Uterus (tissue), 4 donors: ENCODE data around the gene KLHDC4. TPM values are rescaled to one million over a fixed set of nuclear protein-coding genes. Genes with fewer than 3 reads are reported as not detected.

Experiments used
- DNase-seq, 2 donors: peaks; one replicate each; pipeline ENCODE4 v3.0.0-alpha.2; 2019 to 2020
- H3K27ac ChIP-seq, 2 donors: fragments of 200-600 bp; sonication (generic); 1 replicate in 1 of 2; 2 replicates in 1 of 2; pipeline ENCODE4 v1.5.1; 2016 to 2018
- H3K27me3 ChIP-seq, 2 donors: fragments of 200-600 bp; sonication (generic); one replicate each; pipeline ENCODE4 v1.5.1; 2018 to 2019; ENCODE audit warnings: control low read depth in 1 of 2
- H3K36me3 ChIP-seq, 2 donors: fragments of 200-600 bp; sonication (generic); one replicate each; pipeline ENCODE4 v1.5.1; 2019; ENCODE audit warnings: control low read depth in 1 of 2
- H3K4me1 ChIP-seq, 2 donors: fragments of 200-600 bp; sonication (generic); one replicate each; pipeline ENCODE4 v1.5.1; 2018 to 2019; ENCODE audit warnings: control low read depth in 1 of 2
- H3K4me3 ChIP-seq, 2 donors: fragments of 200-600 bp; sonication (generic); 1 replicate in 1 of 2; 2 replicates in 1 of 2; pipeline ENCODE4 v1.5.1; 2018 to 2019; ENCODE audit warnings: mild to moderate bottlenecking in 1 of 2
- H3K9me3 ChIP-seq, 2 donors: fragments of 200-600 bp; sonication (generic); one replicate each; pipeline ENCODE4 v1.5.1; 2019; ENCODE audit warnings: control low read depth in 1 of 2
- CTCF ChIP-seq, 4 experiments: fragments of 200-600 bp in 2 of 4; fragments of 450-650 bp in 2 of 4; sonication (generic) in 2 of 4; IDR thresholded peaks; one replicate each; pipeline ENCODE4 v1.5.1; 2016 to 2019; ENCODE audit warnings: antibody characterized with exemption in 4 of 4, mild to moderate bottlenecking in 2 of 4, moderate library complexity in 1 of 4
- POLR2A ChIP-seq, 2 donors: fragments of 450-650 bp; IDR thresholded peaks; one replicate each; pipeline ENCODE4 v1.6.1; 2016; ENCODE audit warnings: antibody characterized with exemption in 2 of 2, mild to moderate bottlenecking in 1 of 2, moderate library complexity in 1 of 2
- intact Hi-C: fragments of 100-400 bp; cut with DNase I; formaldehyde crosslinking; loops from one replicate; pipeline ENCODE4 v1.15.1; 2023; ENCODE audit warnings: low total_unique reads
- total RNA-seq, 4 donors: library from RNA; depleted of rRNA in 3 of 4; stranded (reverse); fragments of >200 nt in 3 of 4; gene quantifications; one replicate each; pipeline versions ENCODE4 v1.1.0 to v1.2.4, GENCODE V29; 2014 to 2023
- donor health status: DM: yes; HTN: yes; CAD: no.

Gene KLHDC4
- total RNA-seq, 4 donors from 2014 or later: 25.1 to 49.2 (median 36.4) TPM

- TF ChIP-seq CTCF (IDR thresholded peaks at IDR 0.05) (no peak), POLR2A (IDR thresholded peaks at IDR 0.05) (no peak)
- Histone ChIP-seq H3K27me3 (no peaks in the 10 kb centered on the region), H3K4me3 (no peak overlapping the region), H3K27ac (no peak overlapping the region), H3K4me1 (no peaks in the 10 kb centered on the region), H3K9me3 (no peaks in the 10 kb centered on the region), H3K36me3 (no peaks in the 10 kb centered on the region)
- DNase-seq: no peak
- intact Hi-C loops: no loop called here
Observed at GRCh38 chr16:87685766-87686165, 80.0 kb downstream of the KLHDC4 start.

- TF ChIP-seq POLR2A (IDR thresholded peaks at IDR 0.05) (no peak), CTCF (IDR thresholded peaks at IDR 0.05) (no peak)
- no peak for DNase-seq
- H3K36me3 ChIP-seq: no peaks in the 10 kb centered on the region
- no peaks in the 10 kb centered on the region for H3K27me3 ChIP-seq
- H3K4me1 ChIP-seq: no peaks in the 10 kb centered on the region
- no peak overlapping the region for H3K4me3 ChIP-seq
- no peak overlapping the region for H3K27ac ChIP-seq
- no peaks in the 10 kb centered on the region for H3K9me3 ChIP-seq
- intact Hi-C loops: no loop called here
Observed at GRCh38 chr16:87685405-87685755, 80.4 kb downstream of the KLHDC4 start.

GRCh38 chr16:87684711-87685404 lies 80.9 kb downstream of the KLHDC4 start:
- H3K36me3 ChIP-seq: no peaks in the 10 kb centered on the region

GRCh38 chr16:87684106-87684677 lies 81.6 kb downstream of the KLHDC4 start:
- H3K27me3 ChIP-seq: no peaks in the 10 kb centered on the region
- DNase-seq: no peak
- no peak overlapping the region for H3K4me3 ChIP-seq
- no peak for TF ChIP-seq CTCF (IDR thresholded peaks at IDR 0.05)
- no peak for TF ChIP-seq POLR2A (IDR thresholded peaks at IDR 0.05)
- no peaks in the 10 kb centered on the region for H3K9me3 ChIP-seq
- no peaks in the 10 kb centered on the region for H3K4me1 ChIP-seq
- no peaks in the 10 kb centered on the region for H3K36me3 ChIP-seq
- intact Hi-C loops: no loop called here
- no peak overlapping the region for H3K27ac ChIP-seq

More at GRCh38 chr16:87684711-87685404, 80.9 kb downstream of the KLHDC4 start:
- DNase-seq: no peak
- Histone ChIP-seq H3K4me1 (no peaks in the 10 kb centered on the region), H3K27ac (no peak overlapping the region), H3K9me3 (no peaks in the 10 kb centered on the region), H3K27me3 (no peaks in the 10 kb centered on the region), H3K4me3 (no peak overlapping the region)
- no peak for TF ChIP-seq CTCF (IDR thresholded peaks at IDR 0.05)
- TF ChIP-seq POLR2A (IDR thresholded peaks at IDR 0.05): no peak
- intact Hi-C loops: no loop called here

GRCh38 chr16:87682852-87683399 lies 82.9 kb downstream of the KLHDC4 start:
- Histone ChIP-seq H3K27me3 (no peaks in the 10 kb centered on the region), H3K27ac (no peak overlapping the region), H3K36me3 (no peaks in the 10 kb centered on the region), H3K9me3 (no peaks in the 10 kb centered on the region), H3K4me1 (no peaks in the 10 kb centered on the region), H3K4me3 (no peak overlapping the region)
- intact Hi-C loops: no loop called here
- TF ChIP-seq POLR2A (IDR thresholded peaks at IDR 0.05) (no peak), CTCF (IDR thresholded peaks at IDR 0.05) (no peak)
- DNase-seq: no peak
